ENCODE data around the gene CALR.

CALR gene

DNA sequence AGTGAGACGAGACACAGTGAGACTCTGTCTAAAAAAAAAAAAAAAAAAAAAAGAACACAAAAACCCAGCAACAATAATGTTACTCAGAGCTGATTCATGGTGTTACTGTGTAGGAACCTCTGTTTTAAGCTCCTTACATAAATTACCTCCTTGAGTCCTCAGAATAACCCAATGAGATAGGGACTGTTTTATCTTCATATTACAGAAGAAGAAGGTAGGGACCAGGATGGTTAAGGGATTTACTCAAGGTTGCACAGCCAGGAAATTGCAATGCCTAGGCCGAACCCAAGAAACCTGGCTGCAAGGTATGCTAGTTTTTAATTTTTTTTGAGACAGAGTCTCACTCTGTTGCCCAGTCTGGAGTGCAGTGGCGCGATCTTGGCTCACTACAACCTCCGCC is 29.5 kb downstream of the CALR start:
- ATAC-seq, result no peak
- TF ChIP-seq SNAI2 (CRISPR knock-in tag; IDR thresholded peaks at IDR 0.05) (no peak), ZFP3 (CRISPR knock-in tag; IDR thresholded peaks at IDR 0.05) (no peak), ESRRG (CRISPR knock-in tag; IDR thresholded peaks at IDR 0.05) (no peak)
- TF ChIP-seq, protein P1, sequence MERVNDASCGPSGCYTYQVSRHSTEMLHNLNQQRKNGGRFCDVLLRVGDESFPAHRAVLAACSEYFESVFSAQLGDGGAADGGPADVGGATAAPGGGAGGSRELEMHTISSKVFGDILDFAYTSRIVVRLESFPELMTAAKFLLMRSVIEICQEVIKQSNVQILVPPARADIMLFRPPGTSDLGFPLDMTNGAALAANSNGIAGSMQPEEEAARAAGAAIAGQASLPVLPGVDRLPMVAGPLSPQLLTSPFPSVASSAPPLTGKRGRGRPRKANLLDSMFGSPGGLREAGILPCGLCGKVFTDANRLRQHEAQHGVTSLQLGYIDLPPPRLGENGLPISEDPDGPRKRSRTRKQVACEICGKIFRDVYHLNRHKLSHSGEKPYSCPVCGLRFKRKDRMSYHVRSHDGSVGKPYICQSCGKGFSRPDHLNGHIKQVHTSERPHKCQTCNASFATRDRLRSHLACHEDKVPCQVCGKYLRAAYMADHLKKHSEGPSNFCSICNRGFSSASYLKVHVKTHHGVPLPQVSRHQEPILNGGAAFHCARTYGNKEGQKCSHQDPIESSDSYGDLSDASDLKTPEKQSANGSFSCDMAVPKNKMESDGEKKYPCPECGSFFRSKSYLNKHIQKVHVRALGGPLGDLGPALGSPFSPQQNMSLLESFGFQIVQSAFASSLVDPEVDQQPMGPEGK (CRISPR knock-in tag; IDR thresholded peaks at IDR 0.05; ENCODE audit: borderline replicate concordance), result no peak

DNA sequence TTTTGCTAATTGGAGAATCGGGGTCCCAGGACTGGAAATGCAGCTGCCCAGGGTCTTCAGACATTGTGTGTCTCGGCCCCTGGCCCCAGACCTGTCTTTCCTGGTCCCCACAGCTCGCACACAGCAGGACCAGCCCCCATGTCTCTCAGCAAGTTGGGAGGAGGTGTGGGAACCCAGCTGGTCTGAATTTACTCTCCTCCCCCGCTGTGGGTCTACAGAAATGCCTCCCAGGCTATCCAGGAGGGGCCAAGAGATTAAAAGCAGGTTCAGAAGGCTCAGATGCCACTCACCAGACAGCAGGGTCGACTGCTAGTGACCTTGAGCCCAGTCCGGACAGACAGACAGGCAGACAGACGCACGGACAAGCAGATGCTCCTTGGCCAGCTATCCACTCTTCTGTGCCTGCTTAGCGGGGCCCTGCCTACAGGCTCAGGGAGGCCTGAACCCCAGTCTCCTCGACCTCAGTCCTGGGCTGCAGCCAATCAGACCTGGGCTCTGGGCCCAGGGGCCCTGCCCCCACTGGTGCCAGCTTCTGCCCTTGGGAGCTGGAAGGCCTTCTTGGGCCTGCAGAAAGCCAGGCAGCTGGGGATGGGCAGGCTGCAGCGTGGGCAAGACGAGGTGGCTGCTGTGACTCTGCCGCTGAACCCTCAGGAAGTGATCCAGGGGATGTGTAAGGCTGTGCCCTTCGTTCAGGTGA is 31.0 kb downstream of the CALR start, which contains the start of gene DAND5:
TSS of gene DAND5 (plus strand) at position 285 of the 697 bp plus-strand sequence. CDS start at position 370, 85 bp downstream.
- peak; percentile 65 for ATAC-seq
- TF ChIP-seq, protein P2, sequence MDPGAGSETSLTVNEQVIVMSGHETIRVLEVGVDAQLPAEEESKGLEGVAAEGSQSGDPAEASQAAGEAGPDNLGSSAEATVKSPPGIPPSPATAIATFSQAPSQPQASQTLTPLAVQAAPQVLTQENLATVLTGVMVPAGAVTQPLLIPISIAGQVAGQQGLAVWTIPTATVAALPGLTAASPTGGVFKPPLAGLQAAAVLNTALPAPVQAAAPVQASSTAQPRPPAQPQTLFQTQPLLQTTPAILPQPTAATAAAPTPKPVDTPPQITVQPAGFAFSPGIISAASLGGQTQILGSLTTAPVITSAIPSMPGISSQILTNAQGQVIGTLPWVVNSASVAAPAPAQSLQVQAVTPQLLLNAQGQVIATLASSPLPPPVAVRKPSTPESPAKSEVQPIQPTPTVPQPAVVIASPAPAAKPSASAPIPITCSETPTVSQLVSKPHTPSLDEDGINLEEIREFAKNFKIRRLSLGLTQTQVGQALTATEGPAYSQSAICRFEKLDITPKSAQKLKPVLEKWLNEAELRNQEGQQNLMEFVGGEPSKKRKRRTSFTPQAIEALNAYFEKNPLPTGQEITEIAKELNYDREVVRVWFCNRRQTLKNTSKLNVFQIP (CRISPR knock-in tag; IDR thresholded peaks at IDR 0.05; ENCODE audit: borderline replicate concordance, low read depth), result no peak
- TF ChIP-seq PPARA (CRISPR knock-in tag; IDR thresholded peaks at IDR 0.05; ENCODE audit: borderline replicate concordance), result 0 out of 2 replicates have a peak, but pooled peaks have one; percentile 47
- no peak for TF ChIP-seq SNAI2 (CRISPR knock-in tag; IDR thresholded peaks at IDR 0.05)
- TF ChIP-seq RARB (CRISPR knock-in tag; IDR thresholded peaks at IDR 0.05), result no peak
- TF ChIP-seq ZNF565 (CRISPR knock-in tag; conservative IDR thresholded peaks at IDR 0.05; ENCODE audit: low read depth), result 0 out of 2 replicates have a peak, but pooled peaks have one; percentile 14

DNA sequence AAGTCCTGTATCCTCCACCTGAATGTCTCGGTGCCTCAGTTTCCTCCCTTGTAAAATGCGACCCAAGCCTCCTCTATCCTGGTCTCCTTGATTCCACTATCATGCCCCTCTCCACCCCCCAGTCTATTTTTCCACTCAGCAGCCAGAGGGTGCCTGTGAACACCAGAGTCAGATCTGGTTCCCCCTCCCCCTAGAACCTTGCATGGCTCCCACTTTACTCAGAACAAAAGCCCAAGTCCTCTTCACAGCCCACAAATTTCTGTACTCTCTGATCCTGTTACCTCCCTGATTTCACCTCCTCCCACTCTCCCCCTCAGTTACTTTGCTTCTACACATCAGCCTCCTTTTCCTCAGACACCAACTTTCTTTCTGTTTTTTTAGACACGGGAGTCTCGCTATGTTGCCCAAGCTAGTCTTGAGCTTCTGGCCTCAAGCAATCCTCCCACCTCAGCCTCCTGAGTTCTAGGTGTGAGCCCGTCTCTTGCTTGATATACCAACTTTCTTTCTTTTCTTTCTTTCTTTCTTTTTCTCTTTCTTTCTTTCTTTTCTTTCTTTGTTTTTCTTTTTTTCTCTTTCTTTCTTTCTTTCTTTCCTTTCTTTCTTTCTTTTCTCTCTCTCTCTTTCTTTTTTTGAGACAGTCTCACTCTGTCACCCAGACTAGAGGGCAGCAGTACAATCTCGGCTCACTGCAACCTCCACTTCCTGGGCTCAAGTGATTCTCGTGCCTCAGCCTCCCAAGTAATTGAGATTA is 31.8 kb downstream of the CALR start:
- peak; percentile 70 for TF ChIP-seq ZNF70 (CRISPR knock-in tag; IDR thresholded peaks at IDR 0.05)
- no peak for TF ChIP-seq ZNF8 (CRISPR knock-in tag; IDR thresholded peaks at IDR 0.05)

DNA sequence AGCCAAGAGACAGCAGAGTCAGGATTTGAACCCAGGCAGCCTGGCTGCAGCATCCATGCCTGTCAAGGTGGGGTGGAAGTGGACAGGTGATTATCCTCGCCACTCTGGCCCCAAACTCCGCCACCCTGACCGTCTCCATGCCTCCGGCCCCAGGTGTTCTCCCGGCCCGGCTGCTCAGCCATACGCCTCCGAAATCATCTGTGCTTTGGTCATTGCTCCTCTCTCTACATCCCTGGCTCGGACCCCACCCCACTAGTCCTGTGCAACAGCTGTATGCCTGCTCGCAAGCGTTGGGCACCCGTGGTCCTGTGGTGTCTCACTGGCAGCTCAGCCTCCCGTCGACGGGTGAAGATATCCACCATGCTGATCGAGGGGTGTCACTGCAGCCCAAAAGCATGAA is 34.8 kb downstream of the CALR start:
- no peak for ATAC-seq
- TF ChIP-seq ARNTL (CRISPR knock-in tag; IDR thresholded peaks at IDR 0.05; ENCODE audit: borderline replicate concordance, low read depth) (no peak), ZNF8 (CRISPR knock-in tag; IDR thresholded peaks at IDR 0.05) (no peak), ZFP3 (CRISPR knock-in tag; IDR thresholded peaks at IDR 0.05) (no peak), TCF4 (CRISPR knock-in tag; IDR thresholded peaks at IDR 0.05; ENCODE audit: borderline replicate concordance) (no peak), OSR1 (CRISPR knock-in tag; IDR thresholded peaks at IDR 0.05) (no peak), RARB (CRISPR knock-in tag; IDR thresholded peaks at IDR 0.05) (no peak), GLIS3 (CRISPR knock-in tag; IDR thresholded peaks at IDR 0.05) (no peak), ZC3H10 (CRISPR knock-in tag; IDR thresholded peaks at IDR 0.05) (no peak), ZNF565 (CRISPR knock-in tag; conservative IDR thresholded peaks at IDR 0.05; ENCODE audit: low read depth) (no peak), ISL1 (CRISPR knock-in tag; IDR thresholded peaks at IDR 0.05) (no peak), ESRRG (CRISPR knock-in tag; IDR thresholded peaks at IDR 0.05) (no peak), ZFP30 (CRISPR knock-in tag; IDR thresholded peaks at IDR 0.05) (no peak), SNAI2 (CRISPR knock-in tag; IDR thresholded peaks at IDR 0.05) (no peak), BACH2 (CRISPR knock-in tag; IDR thresholded peaks at IDR 0.05; ENCODE audit: borderline replicate concordance) (no peak)
- TF ChIP-seq, protein P1 (CRISPR knock-in tag; IDR thresholded peaks at IDR 0.05; ENCODE audit: borderline replicate concordance), result no peak
- TF ChIP-seq, protein P3, sequence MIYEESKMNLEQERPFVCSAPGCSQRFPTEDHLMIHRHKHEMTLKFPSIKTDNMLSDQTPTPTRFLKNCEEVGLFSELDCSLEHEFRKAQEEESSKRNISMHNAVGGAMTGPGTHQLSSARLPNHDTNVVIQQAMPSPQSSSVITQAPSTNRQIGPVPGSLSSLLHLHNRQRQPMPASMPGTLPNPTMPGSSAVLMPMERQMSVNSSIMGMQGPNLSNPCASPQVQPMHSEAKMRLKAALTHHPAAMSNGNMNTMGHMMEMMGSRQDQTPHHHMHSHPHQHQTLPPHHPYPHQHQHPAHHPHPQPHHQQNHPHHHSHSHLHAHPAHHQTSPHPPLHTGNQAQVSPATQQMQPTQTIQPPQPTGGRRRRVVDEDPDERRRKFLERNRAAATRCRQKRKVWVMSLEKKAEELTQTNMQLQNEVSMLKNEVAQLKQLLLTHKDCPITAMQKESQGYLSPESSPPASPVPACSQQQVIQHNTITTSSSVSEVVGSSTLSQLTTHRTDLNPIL (CRISPR knock-in tag; IDR thresholded peaks at IDR 0.05; ENCODE audit: low read depth), result no peak
- TF ChIP-seq, protein P4, sequence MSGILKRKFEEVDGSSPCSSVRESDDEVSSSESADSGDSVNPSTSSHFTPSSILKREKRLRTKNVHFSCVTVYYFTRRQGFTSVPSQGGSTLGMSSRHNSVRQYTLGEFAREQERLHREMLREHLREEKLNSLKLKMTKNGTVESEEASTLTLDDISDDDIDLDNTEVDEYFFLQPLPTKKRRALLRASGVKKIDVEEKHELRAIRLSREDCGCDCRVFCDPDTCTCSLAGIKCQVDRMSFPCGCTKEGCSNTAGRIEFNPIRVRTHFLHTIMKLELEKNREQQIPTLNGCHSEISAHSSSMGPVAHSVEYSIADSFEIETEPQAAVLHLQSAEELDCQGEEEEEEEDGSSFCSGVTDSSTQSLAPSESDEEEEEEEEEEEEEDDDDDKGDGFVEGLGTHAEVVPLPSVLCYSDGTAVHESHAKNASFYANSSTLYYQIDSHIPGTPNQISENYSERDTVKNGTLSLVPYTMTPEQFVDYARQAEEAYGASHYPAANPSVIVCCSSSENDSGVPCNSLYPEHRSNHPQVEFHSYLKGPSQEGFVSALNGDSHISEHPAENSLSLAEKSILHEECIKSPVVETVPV (CRISPR knock-in tag; IDR thresholded peaks at IDR 0.05), result no peak

More for the DNA sequence above, 31.8 kb downstream of the CALR start:
- ATAC-seq, result no peak
